Neural cell (in vitro differentiated cells): ENCODE data around the gene SRSF7. TPM values are rescaled to one million over a fixed set of nuclear protein-coding genes. Genes with fewer than 3 reads are reported as not detected.

Experiments
- H2AFZ ChIP-seq: fragments of 200-600, 300-800 bp; sonication (generic), shearing (Covaris generic); 2 replicates; pipeline ENCODE4 v1.6.0; 2014; ENCODE audit warnings: low read depth, mild to moderate bottlenecking, antibody characterized with exemption, low read length, moderate library complexity
- H3F3A ChIP-seq: fragments of 200-600 bp; shearing (Covaris generic); 2 replicates; pipeline ENCODE4 v1.6.1; 2016; ENCODE audit warnings: mild to moderate bottlenecking, moderate library complexity, mixed read lengths, antibody characterized with exemption, low read length; ENCODE audit not compliant: insufficient read depth, poor library complexity, severe bottlenecking
- H3K27ac ChIP-seq: fragments of 200-600, 300-800 bp; sonication (generic), shearing (Covaris generic); 2 replicates; pipeline ENCODE4 v1.5.1; 2014; ENCODE audit warnings: mild to moderate bottlenecking, low read length, moderate library complexity
- H3K27me3 ChIP-seq: fragments of 300-800, 200-600 bp; sonication (generic), shearing (Covaris generic); 2 replicates; pipeline ENCODE4 v1.6.0; 2014; ENCODE audit warnings: mild to moderate bottlenecking, low read depth, low read length, moderate library complexity; ENCODE audit not compliant: insufficient read depth
- H3K36me3 ChIP-seq: fragments of 300-800, 200-600 bp; sonication (generic), shearing (Covaris generic); 2 replicates; pipeline ENCODE4 v1.5.1; 2014; ENCODE audit warnings: mild to moderate bottlenecking, antibody characterized with exemption, low read length, moderate library complexity; ENCODE audit not compliant: insufficient read depth
- H3K4me2 ChIP-seq: fragments of 300-800, 200-600 bp; sonication (generic), shearing (Covaris generic); 2 replicates; pipeline ENCODE4 v1.6.0; 2014; ENCODE audit warnings: mild to moderate bottlenecking, low read length
- H3K4me3 ChIP-seq: fragments of 300-800, 200-600 bp; sonication (generic), shearing (Covaris generic); 2 replicates; pipeline ENCODE4 v1.5.1; 2014; ENCODE audit warnings: mild to moderate bottlenecking, low read length, moderate library complexity
- H3K79me2 ChIP-seq: fragments of 200-600 bp; shearing (Covaris generic); replicated peaks from 2 replicates; pipeline ENCODE4 v1.6.0; 2014; ENCODE audit warnings: mild to moderate bottlenecking, low read length, moderate library complexity; ENCODE audit not compliant: insufficient read depth
- H3K9ac ChIP-seq: fragments of 300-800, 200-600 bp; sonication (generic), shearing (Covaris generic); 2 replicates; pipeline ENCODE4 v1.6.1; 2016; ENCODE audit warnings: mild to moderate bottlenecking, low read length, mixed read lengths
- H3K9me2 ChIP-seq: fragments of 200-600 bp; shearing (Covaris generic); 2 replicates; pipeline ENCODE4 v1.6.1; 2016; ENCODE audit warnings: mild to moderate bottlenecking, low read length, mixed read lengths; ENCODE audit not compliant: insufficient read depth
- H3K9me3 ChIP-seq: fragments of 200-600, 300-800 bp; sonication (generic), shearing (Covaris generic); 2 replicates; pipeline ENCODE4 v1.6.1; 2016; ENCODE audit warnings: mild to moderate bottlenecking, mixed run types, low read length, moderate library complexity, mixed read lengths
- H4K20me1 ChIP-seq: fragments of 200-600 bp; shearing (Covaris generic); 2 replicates; pipeline ENCODE4 v1.6.1; 2016; ENCODE audit warnings: mild to moderate bottlenecking, mixed run types; ENCODE audit not compliant: insufficient read depth
- EP300 ChIP-seq: fragments of 450-650 bp; conservative IDR thresholded peaks from 2 replicates; pipeline ENCODE4 v1.6.1; 2014; ENCODE audit warnings: antibody characterized with exemption, mild to moderate bottlenecking, moderate library complexity; ENCODE audit not compliant: poor library complexity, severe bottlenecking
- EZH2 ChIP-seq: fragments of 200-600, 300-800 bp; shearing (Covaris generic), sonication (generic); IDR thresholded peaks from 2 replicates; pipeline ENCODE4 v1.6.1; 2014; ENCODE audit warnings: antibody characterized with exemption, low read length, borderline replicate concordance, mild to moderate bottlenecking; ENCODE audit not compliant: insufficient read depth, poor library complexity, severe bottlenecking
- MXI1 ChIP-seq: fragments of 450-650 bp; conservative IDR thresholded peaks from 2 replicates; pipeline ENCODE4 v1.6.1; 2014; ENCODE audit warnings: antibody characterized with exemption, mild to moderate bottlenecking; ENCODE audit not compliant: poor library complexity, severe bottlenecking
- POLR2AphosphoS5 ChIP-seq: IDR thresholded peaks from 2 replicates; pipeline ENCODE4 v1.6.1; 2012
- RAD21 ChIP-seq: fragments of 450-650 bp; conservative IDR thresholded peaks from 2 replicates; pipeline ENCODE4 v1.6.1; 2014; ENCODE audit warnings: antibody characterized with exemption, mild to moderate bottlenecking, moderate library complexity
- SMC3 ChIP-seq: fragments of 450-650 bp; conservative IDR thresholded peaks from 2 replicates; pipeline ENCODE4 v1.6.1; 2014; ENCODE audit warnings: antibody characterized with exemption, mild to moderate bottlenecking, moderate library complexity; ENCODE audit not compliant: poor library complexity
- TAF1 ChIP-seq: IDR thresholded peaks from 2 replicates; pipeline ENCODE4 v1.6.1; 2012; ENCODE audit warnings: low read depth
- polyA plus RNA-seq: library from polyadenylated mRNA; depleted of rRNA; stranded (reverse); fragments of >200 nt; gene quantifications from 2 replicates; pipeline ENCODE4 v1.2.3, GENCODE V29; 2014
- TF ChIP-seq, protein P1 (sequence below): IDR thresholded peaks from 2 replicates; pipeline ENCODE4 v1.6.1; 2012; ENCODE audit warnings: borderline replicate concordance
- TF ChIP-seq, protein P2 (sequence below): fragments of 450-650 bp; IDR thresholded peaks from 2 replicates; pipeline ENCODE4 v1.5.1; 2014; ENCODE audit warnings: antibody characterized with exemption, mild to moderate bottlenecking, moderate library complexity; ENCODE audit not compliant: poor library complexity, severe bottlenecking

Gene SRSF7
- polyA plus RNA-seq, 1 donor from 2014 or later, result 286 TPM

DNA sequence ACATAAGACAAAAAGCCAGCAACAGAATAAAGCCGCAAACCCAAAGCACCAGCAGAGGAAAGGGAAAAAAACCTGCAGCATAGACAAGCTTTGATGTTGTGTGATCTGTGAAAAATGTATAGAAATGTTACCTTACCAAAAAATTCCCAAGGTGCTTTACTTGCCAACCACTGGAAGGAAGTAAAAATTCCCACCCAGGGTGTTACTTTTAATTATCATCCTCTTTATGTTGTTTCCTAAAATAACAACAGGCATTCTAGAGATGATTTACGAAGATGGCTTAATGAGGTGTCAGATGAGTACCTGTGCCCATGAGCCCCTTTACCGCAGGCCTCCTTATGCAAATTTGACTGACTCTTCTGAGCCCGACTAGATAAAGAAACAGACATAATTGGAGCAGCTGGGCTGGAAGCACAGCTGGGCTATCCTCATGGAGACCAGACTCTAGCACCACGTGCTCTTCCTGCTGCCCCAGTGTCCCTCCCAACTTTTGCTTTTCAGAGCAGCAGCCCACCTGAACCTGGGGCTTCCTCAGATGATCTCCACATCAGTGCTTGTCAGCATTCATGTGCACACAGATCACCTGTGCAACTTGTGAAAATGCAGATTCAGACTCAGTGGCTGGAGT, 41.5 kb downstream of the SRSF7 start:
- Histone ChIP-seq H3K9me3 (no peaks in the 10 kb centered on the region), H4K20me1 (no peaks in the 10 kb centered on the region), H3F3A (no peaks in the 10 kb centered on the region), H3K9ac (no peak overlapping the region), H3K4me2 (no peak overlapping the region), H2AFZ (no peak overlapping the region), H3K36me3 (no peaks in the 10 kb centered on the region), H3K79me2 (no peaks in the 10 kb centered on the region), H3K4me3 (no peak overlapping the region), H3K9me2 (no peaks in the 10 kb centered on the region), H3K27me3 (no peaks in the 10 kb centered on the region), H3K27ac (peak overlapping the region; percentile 30)
- TF ChIP-seq SMC3, result no peak
- no peak for TF ChIP-seq MXI1
- TF ChIP-seq, protein P1, sequence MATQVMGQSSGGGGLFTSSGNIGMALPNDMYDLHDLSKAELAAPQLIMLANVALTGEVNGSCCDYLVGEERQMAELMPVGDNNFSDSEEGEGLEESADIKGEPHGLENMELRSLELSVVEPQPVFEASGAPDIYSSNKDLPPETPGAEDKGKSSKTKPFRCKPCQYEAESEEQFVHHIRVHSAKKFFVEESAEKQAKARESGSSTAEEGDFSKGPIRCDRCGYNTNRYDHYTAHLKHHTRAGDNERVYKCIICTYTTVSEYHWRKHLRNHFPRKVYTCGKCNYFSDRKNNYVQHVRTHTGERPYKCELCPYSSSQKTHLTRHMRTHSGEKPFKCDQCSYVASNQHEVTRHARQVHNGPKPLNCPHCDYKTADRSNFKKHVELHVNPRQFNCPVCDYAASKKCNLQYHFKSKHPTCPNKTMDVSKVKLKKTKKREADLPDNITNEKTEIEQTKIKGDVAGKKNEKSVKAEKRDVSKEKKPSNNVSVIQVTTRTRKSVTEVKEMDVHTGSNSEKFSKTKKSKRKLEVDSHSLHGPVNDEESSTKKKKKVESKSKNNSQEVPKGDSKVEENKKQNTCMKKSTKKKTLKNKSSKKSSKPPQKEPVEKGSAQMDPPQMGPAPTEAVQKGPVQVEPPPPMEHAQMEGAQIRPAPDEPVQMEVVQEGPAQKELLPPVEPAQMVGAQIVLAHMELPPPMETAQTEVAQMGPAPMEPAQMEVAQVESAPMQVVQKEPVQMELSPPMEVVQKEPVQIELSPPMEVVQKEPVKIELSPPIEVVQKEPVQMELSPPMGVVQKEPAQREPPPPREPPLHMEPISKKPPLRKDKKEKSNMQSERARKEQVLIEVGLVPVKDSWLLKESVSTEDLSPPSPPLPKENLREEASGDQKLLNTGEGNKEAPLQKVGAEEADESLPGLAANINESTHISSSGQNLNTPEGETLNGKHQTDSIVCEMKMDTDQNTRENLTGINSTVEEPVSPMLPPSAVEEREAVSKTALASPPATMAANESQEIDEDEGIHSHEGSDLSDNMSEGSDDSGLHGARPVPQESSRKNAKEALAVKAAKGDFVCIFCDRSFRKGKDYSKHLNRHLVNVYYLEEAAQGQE, result no peak
- TF ChIP-seq EZH2, result no peak
- TF ChIP-seq EP300, result no peak
- no peak for TF ChIP-seq TAF1
- TF ChIP-seq, protein P2, sequence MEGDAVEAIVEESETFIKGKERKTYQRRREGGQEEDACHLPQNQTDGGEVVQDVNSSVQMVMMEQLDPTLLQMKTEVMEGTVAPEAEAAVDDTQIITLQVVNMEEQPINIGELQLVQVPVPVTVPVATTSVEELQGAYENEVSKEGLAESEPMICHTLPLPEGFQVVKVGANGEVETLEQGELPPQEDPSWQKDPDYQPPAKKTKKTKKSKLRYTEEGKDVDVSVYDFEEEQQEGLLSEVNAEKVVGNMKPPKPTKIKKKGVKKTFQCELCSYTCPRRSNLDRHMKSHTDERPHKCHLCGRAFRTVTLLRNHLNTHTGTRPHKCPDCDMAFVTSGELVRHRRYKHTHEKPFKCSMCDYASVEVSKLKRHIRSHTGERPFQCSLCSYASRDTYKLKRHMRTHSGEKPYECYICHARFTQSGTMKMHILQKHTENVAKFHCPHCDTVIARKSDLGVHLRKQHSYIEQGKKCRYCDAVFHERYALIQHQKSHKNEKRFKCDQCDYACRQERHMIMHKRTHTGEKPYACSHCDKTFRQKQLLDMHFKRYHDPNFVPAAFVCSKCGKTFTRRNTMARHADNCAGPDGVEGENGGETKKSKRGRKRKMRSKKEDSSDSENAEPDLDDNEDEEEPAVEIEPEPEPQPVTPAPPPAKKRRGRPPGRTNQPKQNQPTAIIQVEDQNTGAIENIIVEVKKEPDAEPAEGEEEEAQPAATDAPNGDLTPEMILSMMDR, result no peak
- TF ChIP-seq POLR2AphosphoS5, result no peak
- no peak for TF ChIP-seq RAD21

DNA sequence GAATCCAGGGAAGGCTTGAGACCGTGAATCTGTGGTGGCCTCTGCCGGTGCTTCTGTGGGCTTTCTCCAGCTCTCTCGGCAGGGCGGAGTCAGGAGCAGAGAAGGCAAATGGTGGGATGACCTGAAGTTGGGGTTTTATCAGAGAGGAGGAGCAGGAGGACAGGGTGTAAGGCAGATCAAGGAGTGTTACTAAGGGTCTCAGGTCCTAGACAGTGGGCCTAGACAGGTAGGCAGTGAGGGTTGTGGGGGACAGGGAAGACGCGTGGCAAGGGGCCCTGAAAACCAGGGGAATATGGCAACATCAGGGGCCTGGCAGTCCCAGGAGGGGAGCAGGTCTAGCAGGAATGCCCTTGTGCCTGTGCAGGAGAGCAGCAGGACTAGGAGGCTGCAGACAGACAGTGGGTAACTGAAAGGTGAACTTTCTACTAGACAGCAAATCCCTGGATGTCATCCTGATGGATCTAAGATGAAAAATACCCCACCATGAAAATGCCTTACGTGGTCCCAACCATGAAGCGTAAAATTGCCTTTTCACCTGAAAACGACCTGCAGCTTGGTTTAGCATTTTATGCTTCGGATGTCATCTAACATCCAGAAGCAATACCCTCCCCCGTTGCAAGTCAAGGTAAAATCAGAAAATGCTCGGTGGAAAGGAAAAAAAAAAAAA, 42.1 kb downstream of the SRSF7 start:
- Histone ChIP-seq H3F3A (no peaks in the 10 kb centered on the region), H3K27ac (peak overlapping the region; percentile 39)

More for the DNA sequence above, 42.1 kb downstream of the SRSF7 start:
- H3K9me3 ChIP-seq, result no peaks in the 10 kb centered on the region
- no peak overlapping the region for H3K9ac ChIP-seq
- H3K36me3 ChIP-seq, result no peaks in the 10 kb centered on the region
- H3K4me2 ChIP-seq, result no peak overlapping the region
- H4K20me1 ChIP-seq, result no peaks in the 10 kb centered on the region
- no peak overlapping the region for H3K4me3 ChIP-seq
- H3K27me3 ChIP-seq, result no peaks in the 10 kb centered on the region
- TF ChIP-seq SMC3 (no peak), MXI1 (no peak), RAD21 (no peak), TAF1 (no peak), EP300 (no peak), POLR2AphosphoS5 (no peak), EZH2 (no peak)
- TF ChIP-seq, protein P2, result no peak
- TF ChIP-seq, protein P1, result no peak
- H2AFZ ChIP-seq, result no peak overlapping the region
- H3K9me2 ChIP-seq, result no peaks in the 10 kb centered on the region
- no peaks in the 10 kb centered on the region for H3K79me2 ChIP-seq
